Stimulated activated naive CD8-positive, alpha-beta T cell treated with anti-CD3 and anti-CD28 coated beads, Interleukin-15, Interleukin-2, amounts not matched to agents 100 ng/mL and 50 ng/mL, for 24 hours (primary cell): ENCODE measurements around the gene FAM181A.

ENCODE experiments used
- H3K27ac Mint-ChIP-seq: one replicate; pipeline ENCODE4 v1.8.0; 2021; ENCODE audit warnings: mild to moderate bottlenecking, mixed read lengths
- H3K27me3 Mint-ChIP-seq: one replicate; pipeline ENCODE4 v1.8.0; 2021; ENCODE audit warnings: mixed read lengths
- H3K36me3 Mint-ChIP-seq: one replicate; pipeline ENCODE4 v1.8.0; 2021; ENCODE audit warnings: low read depth, mixed read lengths
- H3K4me1 Mint-ChIP-seq: one replicate; pipeline ENCODE4 v1.8.0; 2021; ENCODE audit warnings: low read depth, mixed read lengths
- H3K4me3 Mint-ChIP-seq: one replicate; pipeline ENCODE4 v1.8.0; 2021; ENCODE audit warnings: mild to moderate bottlenecking, mixed read lengths
- H3K9me3 Mint-ChIP-seq: one replicate; pipeline ENCODE4 v1.8.0; 2021; ENCODE audit warnings: mixed read lengths

Gene FAM181A

GRCh38 chr14:93932642-93933041, 5.5 kb downstream of the FAM181A start:
- H3K4me3 Mint-ChIP-seq = no peak overlapping the region
- H3K4me1 Mint-ChIP-seq = no peaks in the 10 kb centered on the region
- peaks cover 13% of the 10 kb centered on the region for H3K27me3 Mint-ChIP-seq
- H3K9me3 Mint-ChIP-seq = no peaks in the 10 kb centered on the region
- no peaks in the 10 kb centered on the region for H3K36me3 Mint-ChIP-seq
- H3K27ac Mint-ChIP-seq = no peak overlapping the region

GRCh38 chr14:93935213-93935612, 8.1 kb downstream of the FAM181A start:
- Mint-ChIP-seq H3K27me3 (peaks cover 17% of the 10 kb centered on the region), H3K36me3 (no peaks in the 10 kb centered on the region), H3K27ac (no peak overlapping the region), H3K9me3 (no peaks in the 10 kb centered on the region), H3K4me1 (peaks cover 5% of the 10 kb centered on the region), H3K4me3 (no peak overlapping the region)

- no peaks in the 10 kb centered on the region for H3K36me3 Mint-ChIP-seq
- H3K4me1 Mint-ChIP-seq = peaks cover 14% of the 10 kb centered on the region
- H3K9me3 Mint-ChIP-seq = no peaks in the 10 kb centered on the region
- H3K4me3 Mint-ChIP-seq = no peak overlapping the region
- H3K27ac Mint-ChIP-seq = no peak overlapping the region
- peaks cover 17% of the 10 kb centered on the region for H3K27me3 Mint-ChIP-seq
Observed at GRCh38 chr14:93936245-93936644, 9.1 kb downstream of the FAM181A start.

- H3K4me1 Mint-ChIP-seq = peaks cover 14% of the 10 kb centered on the region
- H3K9me3 Mint-ChIP-seq = no peaks in the 10 kb centered on the region
- no peaks in the 10 kb centered on the region for H3K36me3 Mint-ChIP-seq
- no peak overlapping the region for H3K4me3 Mint-ChIP-seq
- H3K27ac Mint-ChIP-seq = no peak overlapping the region
- peaks cover 17% of the 10 kb centered on the region for H3K27me3 Mint-ChIP-seq
Observed at GRCh38 chr14:93936926-93937325, 9.8 kb downstream of the FAM181A start.

GRCh38 chr14:93937519-93937918, 10.4 kb downstream of the FAM181A start:
- no peak overlapping the region for H3K4me3 Mint-ChIP-seq
- no peaks in the 10 kb centered on the region for H3K36me3 Mint-ChIP-seq
- H3K27me3 Mint-ChIP-seq = peaks cover 17% of the 10 kb centered on the region
- no peak overlapping the region for H3K27ac Mint-ChIP-seq
- H3K9me3 Mint-ChIP-seq = no peaks in the 10 kb centered on the region
- peaks cover 14% of the 10 kb centered on the region for H3K4me1 Mint-ChIP-seq

GRCh38 chr14:93938751-93939303, 11.7 kb downstream of the FAM181A start:
- Mint-ChIP-seq H3K27me3 (peaks cover 17% of the 10 kb centered on the region), H3K36me3 (no peaks in the 10 kb centered on the region), H3K4me1 (peaks cover 14% of the 10 kb centered on the region), H3K9me3 (no peaks in the 10 kb centered on the region), H3K27ac (no peak overlapping the region), H3K4me3 (peak overlapping the region; percentile 49)

- no peaks in the 10 kb centered on the region for H3K9me3 Mint-ChIP-seq
- H3K36me3 Mint-ChIP-seq = no peaks in the 10 kb centered on the region
- H3K4me1 Mint-ChIP-seq = peaks cover 14% of the 10 kb centered on the region
- peak overlapping the region; percentile 16 for H3K27ac Mint-ChIP-seq
- H3K27me3 Mint-ChIP-seq = peaks cover 17% of the 10 kb centered on the region
- peak overlapping the region; percentile 49 for H3K4me3 Mint-ChIP-seq
Observed at GRCh38 chr14:93939304-93940229, 12.4 kb downstream of the FAM181A start.

GRCh38 chr14:93940437-93940836, 13.3 kb downstream of the FAM181A start:
- no peak overlapping the region for H3K4me3 Mint-ChIP-seq
- no peaks in the 10 kb centered on the region for H3K36me3 Mint-ChIP-seq
- peaks cover 14% of the 10 kb centered on the region for H3K4me1 Mint-ChIP-seq
- H3K27ac Mint-ChIP-seq = peak overlapping the region; percentile 8
- H3K27me3 Mint-ChIP-seq = peaks cover 13% of the 10 kb centered on the region
- no peaks in the 10 kb centered on the region for H3K9me3 Mint-ChIP-seq

GRCh38 chr14:93941293-93941910, 14.3 kb downstream of the FAM181A start:
- no peaks in the 10 kb centered on the region for H3K36me3 Mint-ChIP-seq
- H3K9me3 Mint-ChIP-seq = no peaks in the 10 kb centered on the region
- no peak overlapping the region for H3K27ac Mint-ChIP-seq
- H3K4me1 Mint-ChIP-seq = peaks cover 14% of the 10 kb centered on the region
- peaks cover 9% of the 10 kb centered on the region for H3K27me3 Mint-ChIP-seq
- H3K4me3 Mint-ChIP-seq = no peak overlapping the region

GRCh38 chr14:93943052-93943451, 15.9 kb downstream of the FAM181A start:
- Mint-ChIP-seq H3K27me3 (no peaks in the 10 kb centered on the region), H3K4me1 (peaks cover 14% of the 10 kb centered on the region), H3K4me3 (no peak overlapping the region), H3K36me3 (no peaks in the 10 kb centered on the region), H3K9me3 (no peaks in the 10 kb centered on the region), H3K27ac (no peak overlapping the region)

GRCh38 chr14:93943930-93944329, 16.8 kb downstream of the FAM181A start:
- H3K27ac Mint-ChIP-seq = no peak overlapping the region
- H3K9me3 Mint-ChIP-seq = no peaks in the 10 kb centered on the region
- peaks cover 14% of the 10 kb centered on the region for H3K4me1 Mint-ChIP-seq
- no peak overlapping the region for H3K4me3 Mint-ChIP-seq
- no peaks in the 10 kb centered on the region for H3K36me3 Mint-ChIP-seq
- H3K27me3 Mint-ChIP-seq = no peaks in the 10 kb centered on the region

GRCh38 chr14:93944348-93945069, 17.4 kb downstream of the FAM181A start:
- Mint-ChIP-seq H3K4me1 (peaks cover 14% of the 10 kb centered on the region), H3K9me3 (no peaks in the 10 kb centered on the region), H3K27ac (no peak overlapping the region), H3K27me3 (no peaks in the 10 kb centered on the region), H3K4me3 (no peak overlapping the region), H3K36me3 (no peaks in the 10 kb centered on the region)

- H3K9me3 Mint-ChIP-seq = no peaks in the 10 kb centered on the region
- peaks cover 11% of the 10 kb centered on the region for H3K4me1 Mint-ChIP-seq
- no peaks in the 10 kb centered on the region for H3K27me3 Mint-ChIP-seq
- H3K27ac Mint-ChIP-seq = no peak overlapping the region
- no peaks in the 10 kb centered on the region for H3K36me3 Mint-ChIP-seq
- H3K4me3 Mint-ChIP-seq = no peak overlapping the region
Observed at GRCh38 chr14:93945070-93945399, 17.9 kb downstream of the FAM181A start.

- no peaks in the 10 kb centered on the region for H3K27me3 Mint-ChIP-seq
- H3K9me3 Mint-ChIP-seq = no peaks in the 10 kb centered on the region
- H3K4me3 Mint-ChIP-seq = no peak overlapping the region
- no peaks in the 10 kb centered on the region for H3K36me3 Mint-ChIP-seq
- H3K27ac Mint-ChIP-seq = no peak overlapping the region
- H3K4me1 Mint-ChIP-seq = peaks cover 2% of the 10 kb centered on the region
Observed at GRCh38 chr14:93946104-93946503, 19.0 kb downstream of the FAM181A start.
